ENCODE measurements around the gene GRHPR. TPM values are rescaled to one million over a fixed set of nuclear protein-coding genes. Genes with fewer than 3 reads are reported as not detected.

The GRHPR gene
- total and polyA plus RNA-seq, 4 donors = 125 to 524 (median 294) TPM

- Histone ChIP-seq H3K36me3 (ENCODE audit: control insufficient read depth in 4 of 4, insufficient read depth in 3 of 4, low read depth in 1 of 4, low read length in 3 of 4) (no peaks in the 10 kb centered on the region), H3K27me3 (ENCODE audit: control insufficient read depth in 4 of 4, insufficient read depth in 4 of 4, low read length in 3 of 4) (no peaks in the 10 kb centered on the region), H3K9me3 (ENCODE audit: control insufficient read depth in 4 of 4, low read length in 3 of 4) (no peaks in the 10 kb centered on the region), H3K4me3 (ENCODE audit: low read depth in 1 of 3, low read length in 3 of 3) (no peak overlapping the region), H3K9ac (ENCODE audit: low read depth in 1 of 2, low read length in 2 of 2) (no peak overlapping the region), H3K4me1 (ENCODE audit: control insufficient read depth in 4 of 4, insufficient read depth in 4 of 4, low read length in 3 of 4) (peaks cover 18 to 42% (median 33%) of the 10 kb centered on the region in 4 donors), H3K27ac (ENCODE audit: low read depth in 1 of 2, low read length in 2 of 2) (no peak overlapping the region)
- TF ChIP-seq MAX (IDR thresholded peaks at IDR 0.05) (no peak), JUND (IDR thresholded peaks at IDR 0.05) (no peak), RXRA (IDR thresholded peaks at IDR 0.05) (no peak), CTCF (IDR thresholded peaks at IDR 0.05; ENCODE audit: low read depth, low read length, missing input control) (no peak), RAD21 (IDR thresholded peaks at IDR 0.05) (no peak), EGR1 (IDR thresholded peaks at IDR 0.05; ENCODE audit: low read depth in 2 of 2) (no peak), HNF4G (IDR thresholded peaks at IDR 0.05) (no peak), REST (IDR thresholded peaks at IDR 0.05) (no peak), GABPA (IDR thresholded peaks at IDR 0.05 in 1 of 2, conservative IDR thresholded peaks at IDR 0.05 in 1 of 2) (no peak), SP1 (IDR thresholded peaks at IDR 0.05) (no peak), ZBTB33 (IDR thresholded peaks at IDR 0.05) (no peak), FOXA1 (IDR thresholded peaks at IDR 0.05) (no peak), TAF1 (conservative IDR thresholded peaks at IDR 0.05) (no peak), HNF4A (conservative IDR thresholded peaks at IDR 0.05) (no peak), YY1 (IDR thresholded peaks at IDR 0.05) (no peak), ATF3 (IDR thresholded peaks at IDR 0.05) (no peak)
- WGBS = 88% methylated on average over 10 of the region's 10 CpGs
- no peak for DNase-seq (ENCODE audit: low spot score)
These were observed 8.0 kb upstream of the GRHPR start for GRCh38 chr9:37414503-37414943.

Data from liver (tissue), 9 donors.